Liver (tissue), 2 donors: Measurements from ENCODE around the gene SH3GL3.

Source experiments
- YY1 ChIP-seq: IDR thresholded peaks from 2 replicates; pipeline ENCODE4 v1.6.1; 2016; ENCODE audit warnings: antibody characterized with exemption, mild to moderate bottlenecking
- TF ChIP-seq, protein P1 (sequence below): fragments of 150-350 bp; IDR thresholded peaks from 2 replicates; pipeline ENCODE4 v1.5.1; 2017; ENCODE audit warnings: improper control_type of control experiment, low read depth, low read length; ENCODE audit not compliant: missing input control
- donor health status: healthy.

DNA sequence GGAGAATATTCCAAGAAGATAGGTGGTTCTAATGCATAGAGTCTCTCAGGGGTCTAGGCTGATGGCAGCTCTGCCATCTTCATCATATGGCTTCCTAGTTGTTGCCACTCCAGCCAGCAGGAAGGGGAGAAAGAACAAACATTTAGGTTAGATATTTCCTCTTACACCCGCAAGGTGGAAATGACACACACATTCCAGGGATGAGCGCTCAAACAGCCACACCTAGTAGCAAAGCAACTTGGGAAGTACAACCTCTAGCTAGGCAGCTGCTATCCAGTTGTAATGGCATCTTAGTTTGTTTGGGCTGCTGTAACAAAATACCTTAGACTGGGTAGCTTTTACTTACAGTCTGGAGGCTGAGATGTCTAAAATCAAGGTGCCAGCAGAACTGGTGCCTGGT, 154.9 kb downstream of the SH3GL3 start:
- TF ChIP-seq, protein P1, sequence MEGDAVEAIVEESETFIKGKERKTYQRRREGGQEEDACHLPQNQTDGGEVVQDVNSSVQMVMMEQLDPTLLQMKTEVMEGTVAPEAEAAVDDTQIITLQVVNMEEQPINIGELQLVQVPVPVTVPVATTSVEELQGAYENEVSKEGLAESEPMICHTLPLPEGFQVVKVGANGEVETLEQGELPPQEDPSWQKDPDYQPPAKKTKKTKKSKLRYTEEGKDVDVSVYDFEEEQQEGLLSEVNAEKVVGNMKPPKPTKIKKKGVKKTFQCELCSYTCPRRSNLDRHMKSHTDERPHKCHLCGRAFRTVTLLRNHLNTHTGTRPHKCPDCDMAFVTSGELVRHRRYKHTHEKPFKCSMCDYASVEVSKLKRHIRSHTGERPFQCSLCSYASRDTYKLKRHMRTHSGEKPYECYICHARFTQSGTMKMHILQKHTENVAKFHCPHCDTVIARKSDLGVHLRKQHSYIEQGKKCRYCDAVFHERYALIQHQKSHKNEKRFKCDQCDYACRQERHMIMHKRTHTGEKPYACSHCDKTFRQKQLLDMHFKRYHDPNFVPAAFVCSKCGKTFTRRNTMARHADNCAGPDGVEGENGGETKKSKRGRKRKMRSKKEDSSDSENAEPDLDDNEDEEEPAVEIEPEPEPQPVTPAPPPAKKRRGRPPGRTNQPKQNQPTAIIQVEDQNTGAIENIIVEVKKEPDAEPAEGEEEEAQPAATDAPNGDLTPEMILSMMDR, result no peak
- TF ChIP-seq YY1, result no peak
